Stomach (tissue), 9 donors: ENCODE results near the gene CERS2. TPM values are rescaled to one million over a fixed set of nuclear protein-coding genes. Genes with fewer than 3 reads are reported as not detected.
A peak's percentile ranks its signal among the peaks of the same experiment; 100 is the strongest.

Experiments used
- DNase-seq, 2 donors: peaks; one replicate each; pipeline versions ENCODE4 v3.0.0 to v3.0.0-alpha.2; 2013 to 2019
- H3K27ac ChIP-seq, 5 donors: fragments of 200-600 bp in 4 of 5; sonication (generic) in 4 of 5; one replicate each; pipeline ENCODE4 v1.5.1; 2013 to 2019; ENCODE audit warnings: mild to moderate bottlenecking in 1 of 5, moderate library complexity in 1 of 5
- H3K27me3 ChIP-seq, 3 donors: fragments of 200-600 bp; sonication (generic); one replicate each; pipeline ENCODE4 v1.5.1; 2017 to 2019; ENCODE audit warnings: mixed run types in 1 of 3
- H3K36me3 ChIP-seq, 4 donors: fragments of 200-600 bp; sonication (generic); 1 replicate in 3 of 4; 2 replicates in 1 of 4; pipeline ENCODE4 v1.5.1; 2016 to 2019
- H3K4me1 ChIP-seq, 4 donors: fragments of 200-600 bp; sonication (generic); one replicate each; pipeline ENCODE4 v1.5.1; 2016 to 2019
- H3K4me3 ChIP-seq, 4 donors: fragments of 200-600 bp; sonication (generic) in 3 of 4; one replicate each; pipeline ENCODE4 v1.5.1; 2016 to 2019; ENCODE audit warnings: mild to moderate bottlenecking in 1 of 4
- H3K9me3 ChIP-seq, 4 donors: fragments of 200-600 bp; sonication (generic); one replicate each; pipeline ENCODE4 v1.5.1; 2016 to 2019
- CTCF ChIP-seq, 7 experiments: fragments of 450-650 bp in 4 of 7; fragments of 200-600 bp in 3 of 7; sonication (generic) in 3 of 7; IDR thresholded peaks; one replicate each; pipeline ENCODE4 v1.5.1; 2016 to 2019; ENCODE audit warnings: antibody characterized with exemption in 7 of 7, control low read depth in 2 of 7, mild to moderate bottlenecking in 1 of 7
- EP300 ChIP-seq: sonication (generic); formaldehyde crosslinking; IDR thresholded peaks from one replicate; pipeline ENCODE4 v1.6.1; 2017; ENCODE audit warnings: antibody characterized with exemption
- POLR2A ChIP-seq, 4 donors: fragments of 450-650 bp; IDR thresholded peaks; one replicate each; pipeline ENCODE4 v1.6.1; 2016; ENCODE audit warnings: antibody characterized with exemption in 4 of 4, control low read depth in 2 of 4, mild to moderate bottlenecking in 1 of 4, moderate library complexity in 1 of 4
- POLR2AphosphoS5 ChIP-seq, 3 donors: sonication (generic); formaldehyde crosslinking; IDR thresholded peaks; one replicate each; pipeline ENCODE4 v1.6.1; 2016; ENCODE audit warnings: antibody characterized with exemption in 3 of 3
- WGBS, 5 donors: extraction: QIAGEN DNeasy Blood & Tissue Kit in 3 of 5; methylation state at CpG; one replicate each; pipeline versions ENCODE4 v1.1.5 to v1.1.7; 2013 to 2018; 5-methylcytosine and 5-hydroxymethylcytosine counted together
- intact Hi-C: fragments of 100-400 bp; cut with DNase I; formaldehyde crosslinking; loops from one replicate; pipeline ENCODE4 v1.15.1; 2023; ENCODE audit warnings: low total_unique reads
- polyA plus RNA-seq, 3 donors: library from polyadenylated mRNA; stranded (reverse); fragments of 200-250 nt; gene quantifications; one replicate each; pipeline ENCODE4 v1.2.3, GENCODE V29; 2013
- total RNA-seq, 5 donors: library from RNA; depleted of rRNA; stranded (reverse); fragments of >200 nt; gene quantifications; one replicate each; pipeline versions ENCODE4 v1.1.0 to v1.2.3, GENCODE V29; 2014 to 2016
- donor health status: healthy with polysubstance abuse.
- donor health status: Bipolar disorder and iron deficiency.
- donor health status: healthy.

The CERS2 gene
- total and polyA plus RNA-seq, 8 donors = 24.9 to 125 (median 106) TPM

GRCh38 chr1:151005729-151006319 is 31.2 kb upstream of the CERS2 start:
- H3K36me3 ChIP-seq = peaks cover 7 to 17% (median 16%) of the 10 kb centered on the region in 4 donors
- no peaks in the 10 kb centered on the region for H3K9me3 ChIP-seq
- TF ChIP-seq CTCF (IDR thresholded peaks at IDR 0.05) (no peak), EP300 (no peak), POLR2AphosphoS5 (IDR thresholded peaks at IDR 0.05) (no peak), POLR2A (IDR thresholded peaks at IDR 0.05) (no peak)
- WGBS, 5 donors = 5 to 14% (median 9%) methylated on average over 4 of the region's 4 CpGs
- H3K4me1 ChIP-seq = peaks cover 40 to 83% (median 73%) of the 10 kb centered on the region in 4 donors
- DNase-seq = peak in 1 of 2 donors; percentile 34
- H3K27me3 ChIP-seq = no peaks in the 10 kb centered on the region
- H3K27ac ChIP-seq = peak overlapping the region; percentile 89 to 92 (median 89)
- intact Hi-C loops = no loop called here
- H3K4me3 ChIP-seq = peak overlapping the region; percentile 55 to 72 (median 59)

- Histone ChIP-seq H3K27me3 (no peaks in the 10 kb centered on the region), H3K27ac (peak overlapping the region in 4 of 5 donors; percentile 31 to 92 (median 90)), H3K36me3 (peaks cover 20 to 44% (median 42%) of the 10 kb centered on the region in 4 donors), H3K9me3 (no peaks in the 10 kb centered on the region), H3K4me3 (peak overlapping the region in 3 of 4 donors; percentile 58 to 72 (median 60)), H3K4me1 (peaks cover 29 to 70% (median 54%) of the 10 kb centered on the region in 4 donors)
- no peak for TF ChIP-seq EP300
- TF ChIP-seq POLR2A (IDR thresholded peaks at IDR 0.05) = no peak
- TF ChIP-seq CTCF (IDR thresholded peaks at IDR 0.05) = no peak
- TF ChIP-seq POLR2AphosphoS5 (IDR thresholded peaks at IDR 0.05) = no peak
- DNase-seq = no peak
- intact Hi-C loops = no loop called here
Measured at GRCh38 chr1:151003180-151003579, 28.5 kb upstream of the CERS2 start.

GRCh38 chr1:151002611-151003010 is 28.0 kb upstream of the CERS2 start:
- 14 to 28% (median 20%) methylated on average over 2 of the region's 2 CpGs for WGBS, 5 donors
- Histone ChIP-seq H3K27me3 (no peaks in the 10 kb centered on the region), H3K4me1 (peaks cover 25 to 65% (median 50%) of the 10 kb centered on the region in 4 donors), H3K4me3 (peak overlapping the region in 2 of 4 donors; percentile 58 to 72), H3K9me3 (no peaks in the 10 kb centered on the region), H3K27ac (peak overlapping the region in 4 of 5 donors; percentile 31 to 92 (median 90)), H3K36me3 (peaks cover 25 to 50% (median 48%) of the 10 kb centered on the region in 4 donors)
- intact Hi-C loops = no loop called here
- DNase-seq = peak in 1 of 2 donors; percentile 35
- TF ChIP-seq CTCF (IDR thresholded peaks at IDR 0.05) (no peak), POLR2A (IDR thresholded peaks at IDR 0.05) (no peak), POLR2AphosphoS5 (IDR thresholded peaks at IDR 0.05) (no peak), EP300 (no peak)

GRCh38 chr1:151002051-151002450 is 27.4 kb upstream of the CERS2 start:
- peaks cover 31 to 55% (median 53%) of the 10 kb centered on the region in 4 donors for H3K36me3 ChIP-seq

More at GRCh38 chr1:151002051-151002450, 27.4 kb upstream of the CERS2 start:
- TF ChIP-seq POLR2AphosphoS5 (IDR thresholded peaks at IDR 0.05) (no peak), EP300 (no peak), POLR2A (IDR thresholded peaks at IDR 0.05) (no peak), CTCF (IDR thresholded peaks at IDR 0.05) (no peak)
- Histone ChIP-seq H3K27ac (peak overlapping the region in 2 of 5 donors; percentile 89 to 92), H3K27me3 (no peaks in the 10 kb centered on the region), H3K4me3 (peak overlapping the region in 1 of 4 donors; percentile 58), H3K4me1 (peaks cover 19 to 60% (median 45%) of the 10 kb centered on the region in 4 donors), H3K9me3 (no peaks in the 10 kb centered on the region)
- no peak for DNase-seq
- intact Hi-C loops = no loop called here
- WGBS, 5 donors = 76 to 87% (median 84%) methylated on average over 3 of the region's 3 CpGs
